Ishikawa (cell line): Measurements from ENCODE around the gene SPAG7.
A peak's percentile ranks its signal among the peaks of the same experiment; 100 is the strongest.

Experiments
- CEBPB ChIP-seq: IDR thresholded peaks from 2 replicates; pipeline ENCODE4 v1.6.1; 2012
- CREB1 ChIP-seq: IDR thresholded peaks from 2 replicates; pipeline ENCODE4 v1.6.1; 2012; ENCODE audit warnings: low read depth
- EGR1 ChIP-seq: IDR thresholded peaks from 2 replicates; pipeline ENCODE4 v1.6.1; 2012
- EP300 ChIP-seq: IDR thresholded peaks from 2 replicates; pipeline ENCODE4 v1.6.1; 2012; ENCODE audit warnings: borderline replicate concordance
- FOXM1 ChIP-seq: IDR thresholded peaks from 2 replicates; pipeline ENCODE4 v1.6.1; 2012; ENCODE audit warnings: low read depth, borderline replicate concordance
- MAX ChIP-seq: IDR thresholded peaks from 2 replicates; pipeline ENCODE4 v1.6.1; 2012
- NFIC ChIP-seq: IDR thresholded peaks from 2 replicates; pipeline ENCODE4 v1.6.1; 2012
- TAF1 ChIP-seq: IDR thresholded peaks from 2 replicates; pipeline ENCODE4 v1.6.1; 2012; ENCODE audit warnings: low read depth, mild to moderate bottlenecking
- TCF12 ChIP-seq: IDR thresholded peaks from 2 replicates; pipeline ENCODE4 v1.6.1; 2012; ENCODE audit warnings: low read depth
- TEAD4 ChIP-seq: IDR thresholded peaks from 2 replicates; pipeline ENCODE4 v1.6.1; 2012
- USF1 ChIP-seq: IDR thresholded peaks from 2 replicates; pipeline ENCODE4 v1.6.1; 2012
- YY1 ChIP-seq: IDR thresholded peaks from 2 replicates; pipeline ENCODE4 v1.6.1; 2012; ENCODE audit warnings: low read depth
- ZBTB7A ChIP-seq: IDR thresholded peaks from 2 replicates; pipeline ENCODE4 v1.6.1; 2012; ENCODE audit warnings: low read depth

The SPAG7 gene

GRCh38 chr17:4921320-4921719, 46.3 kb downstream of the SPAG7 start:
- TF ChIP-seq EGR1 (no peak), TAF1 (no peak), ZBTB7A (no peak), NFIC (no peak), CREB1 (no peak), TCF12 (no peak)

GRCh38 chr17:4920351-4921048, 47.1 kb downstream of the SPAG7 start:
- TF ChIP-seq EP300 = no peak
- no peak for TF ChIP-seq ZBTB7A
- TF ChIP-seq CEBPB = no peak
- TF ChIP-seq YY1 = no peak
- TF ChIP-seq TAF1 = no peak
- no peak for TF ChIP-seq TEAD4
- no peak for TF ChIP-seq NFIC

- TF ChIP-seq USF1 (no peak), EGR1 (no peak), CEBPB (no peak), MAX (no peak), YY1 (no peak), TCF12 (no peak), TAF1 (no peak), FOXM1 (no peak), TEAD4 (no peak), ZBTB7A (no peak), CREB1 (no peak)
Observed at GRCh38 chr17:4919511-4920047, 48.0 kb downstream of the SPAG7 start.

GRCh38 chr17:4913994-4914393, 53.6 kb downstream of the SPAG7 start:
- TF ChIP-seq USF1 (no peak), NFIC (peak; percentile 47)
